Colonic mucosa (tissue), 4 donors: Measurements from ENCODE around the gene PLEKHG5. TPM values are rescaled to one million over a fixed set of nuclear protein-coding genes. Genes with fewer than 3 reads are reported as not detected.
A peak's percentile ranks its signal among the peaks of the same experiment; 100 is the strongest.
"Not testable (repeated sequence)": the region's sequence is repeated elsewhere in the genome, so short reads cannot be mapped to it uniquely, and the experiment has no call there.

Source experiments
- DNase-seq: peaks from one replicate; pipeline ENCODE4 v3.0.0-alpha.2; 2020
- H3K27ac ChIP-seq: fragments of 200-600 bp; one replicate; pipeline ENCODE4 v1.8.0; 2021
- H3K27me3 ChIP-seq: fragments of 200-600 bp; one replicate; pipeline ENCODE4 v1.8.0; 2021
- H3K36me3 ChIP-seq: fragments of 200-600 bp; one replicate; pipeline ENCODE4 v1.8.0; 2021
- H3K4me1 ChIP-seq: fragments of 200-600 bp; one replicate; pipeline ENCODE4 v1.8.0; 2021; ENCODE audit warnings: mild to moderate bottlenecking
- H3K4me3 ChIP-seq: fragments of 200-600 bp; one replicate; pipeline ENCODE4 v1.8.0; 2021
- H3K9ac ChIP-seq, 2 donors: one replicate each; pipeline ENCODE4 v1.7.0; 2013; ENCODE audit warnings: control low read depth in 2 of 2, low read depth in 2 of 2, low read length in 2 of 2
- H3K9me3 ChIP-seq: fragments of 200-600 bp; one replicate; pipeline ENCODE4 v1.8.0; 2021
- intact Hi-C: fragments of 100-400 bp; cut with DNase I; formaldehyde crosslinking; loops from one replicate; pipeline ENCODE4 v1.14.1; 2022
- total RNA-seq, 2 donors: library from RNA; stranded (reverse); fragmentation: NEBNext Ultra II Directional in 1 of 2; extraction: Animal tissue kit (Norgen Biotek cat#: 25700) in 1 of 2; gene quantifications; one replicate each; pipeline ENCODE4 v1.2.1, GENCODE V29; 2021
- TF ChIP-seq, protein P1 (sequence below): fragments of 200-600 bp; IDR thresholded peaks from one replicate; pipeline ENCODE4 v1.8.0; 2022; ENCODE audit warnings: antibody characterized with exemption, mild to moderate bottlenecking
- donor health status: healthy.
- donor health status: DM: no; HTN: no; CAD: no.
- donor health status: DM: no; HTN: no; CAD: no.

Gene PLEKHG5
- total RNA-seq, 2 donors from 2014 or later = 13.9 to 19.6 TPM

DNA sequence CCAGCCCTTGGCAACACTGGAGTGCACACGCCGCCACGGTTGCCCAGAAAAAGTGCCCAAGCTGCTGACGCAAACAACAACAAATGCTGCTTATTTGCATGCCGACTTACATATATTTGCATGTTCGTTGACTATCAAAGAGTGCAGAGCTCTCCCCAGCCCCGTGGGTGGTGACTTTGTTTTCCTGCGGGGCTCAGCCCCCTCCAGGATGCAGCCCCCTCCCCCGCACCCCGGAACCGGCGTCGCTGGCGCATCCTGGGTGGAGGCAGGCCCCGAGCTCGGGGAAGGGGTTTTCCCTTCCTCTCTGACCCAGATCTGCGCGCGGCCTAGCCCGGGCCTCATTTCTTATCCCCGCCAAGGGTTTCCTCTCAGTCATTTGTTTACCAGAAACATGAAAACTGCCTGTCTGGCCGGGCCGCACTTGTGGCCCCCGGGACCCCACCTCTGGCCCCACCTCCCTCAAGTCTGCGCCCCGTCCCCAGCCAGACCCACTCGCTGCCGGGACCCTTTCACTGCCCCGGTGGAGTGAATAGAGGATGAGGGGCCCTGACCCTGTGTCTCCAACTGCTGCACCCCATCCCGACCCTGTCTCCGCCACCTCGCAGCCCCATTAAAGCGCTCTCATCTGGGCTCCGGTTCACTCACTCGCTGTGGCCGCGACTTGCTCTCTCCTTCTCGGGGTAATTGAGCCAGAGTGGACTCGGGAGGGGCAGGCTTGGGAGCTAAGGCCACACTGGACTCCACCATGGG, 31.0 kb downstream of the PLEKHG5 start:
- no peak overlapping the region for H3K27ac ChIP-seq
- H3K4me3 ChIP-seq = peak overlapping the region; percentile 14
- no peak overlapping the region for H3K9ac ChIP-seq
- TF ChIP-seq, protein P1, sequence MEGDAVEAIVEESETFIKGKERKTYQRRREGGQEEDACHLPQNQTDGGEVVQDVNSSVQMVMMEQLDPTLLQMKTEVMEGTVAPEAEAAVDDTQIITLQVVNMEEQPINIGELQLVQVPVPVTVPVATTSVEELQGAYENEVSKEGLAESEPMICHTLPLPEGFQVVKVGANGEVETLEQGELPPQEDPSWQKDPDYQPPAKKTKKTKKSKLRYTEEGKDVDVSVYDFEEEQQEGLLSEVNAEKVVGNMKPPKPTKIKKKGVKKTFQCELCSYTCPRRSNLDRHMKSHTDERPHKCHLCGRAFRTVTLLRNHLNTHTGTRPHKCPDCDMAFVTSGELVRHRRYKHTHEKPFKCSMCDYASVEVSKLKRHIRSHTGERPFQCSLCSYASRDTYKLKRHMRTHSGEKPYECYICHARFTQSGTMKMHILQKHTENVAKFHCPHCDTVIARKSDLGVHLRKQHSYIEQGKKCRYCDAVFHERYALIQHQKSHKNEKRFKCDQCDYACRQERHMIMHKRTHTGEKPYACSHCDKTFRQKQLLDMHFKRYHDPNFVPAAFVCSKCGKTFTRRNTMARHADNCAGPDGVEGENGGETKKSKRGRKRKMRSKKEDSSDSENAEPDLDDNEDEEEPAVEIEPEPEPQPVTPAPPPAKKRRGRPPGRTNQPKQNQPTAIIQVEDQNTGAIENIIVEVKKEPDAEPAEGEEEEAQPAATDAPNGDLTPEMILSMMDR = no peak
- H3K27me3 ChIP-seq = no peaks in the 10 kb centered on the region
- H3K4me1 ChIP-seq = no peaks in the 10 kb centered on the region
- DNase-seq = peak; percentile 34
- no peaks in the 10 kb centered on the region for H3K9me3 ChIP-seq
- no peaks in the 10 kb centered on the region for H3K36me3 ChIP-seq
- intact Hi-C loops = no loop called here

DNA sequence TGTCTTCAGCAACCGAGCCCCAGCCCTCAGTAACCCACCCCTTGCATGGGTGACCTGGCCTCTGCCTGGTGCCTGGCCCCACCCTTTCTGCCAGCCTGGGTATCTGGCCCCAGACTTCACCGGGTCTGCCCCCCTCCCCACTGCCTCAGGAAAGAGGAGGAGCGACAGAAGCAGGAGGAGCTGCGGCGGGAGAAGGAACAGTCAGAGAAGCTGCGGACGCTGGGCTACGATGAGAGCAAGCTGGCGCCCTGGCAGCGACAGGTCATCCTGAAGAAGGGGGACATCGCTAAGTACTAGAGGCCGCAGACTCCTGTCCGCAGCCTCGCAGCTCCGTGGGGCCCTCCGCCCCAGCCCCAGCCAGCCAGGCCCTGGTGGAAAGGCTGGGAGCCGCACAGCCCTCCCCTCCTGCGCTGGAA, 31.6 kb downstream of the PLEKHG5 start:
- Histone ChIP-seq H3K36me3 (no peaks in the 10 kb centered on the region), H3K4me3 (peak overlapping the region; percentile 14), H3K4me1 (no peaks in the 10 kb centered on the region), H3K9me3 (no peaks in the 10 kb centered on the region), H3K27me3 (no peaks in the 10 kb centered on the region), H3K27ac (no peak overlapping the region), H3K9ac (no peak overlapping the region)
- DNase-seq = peak; percentile 18
- intact Hi-C loops = no loop called here
- TF ChIP-seq, protein P1 = no peak

DNA sequence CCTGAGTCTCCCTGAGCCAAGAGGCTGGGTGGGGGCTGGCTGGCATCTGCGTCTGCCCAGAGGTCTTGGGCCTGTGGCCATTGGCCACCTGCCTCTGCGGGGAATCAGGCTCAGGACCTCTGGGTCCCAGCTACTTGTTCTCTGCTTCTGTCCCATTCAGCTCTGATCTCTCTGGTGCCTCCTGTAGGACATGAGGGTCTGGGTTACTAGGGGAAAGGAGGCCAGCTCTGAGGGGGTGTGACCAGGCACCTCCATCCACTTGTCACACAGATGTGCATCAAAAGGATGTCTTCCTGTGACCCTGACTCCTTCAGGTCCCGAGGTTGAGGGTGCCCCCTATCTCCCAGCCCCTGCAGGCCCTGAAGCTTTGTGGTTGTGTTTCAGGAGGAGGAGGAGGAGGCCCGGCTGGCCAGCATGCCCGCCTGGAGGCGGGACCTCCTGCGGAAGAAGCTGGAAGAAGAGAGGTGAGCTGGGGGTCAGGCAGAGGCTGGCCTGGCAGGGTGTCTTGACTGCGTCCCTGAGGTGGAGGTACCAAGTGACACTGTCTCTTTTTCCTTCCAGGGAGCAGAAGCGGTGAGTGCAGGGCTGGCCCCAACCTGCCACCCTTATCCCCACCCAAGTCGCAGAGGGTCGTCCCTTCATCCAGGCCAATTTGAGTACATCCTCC, 34.5 kb downstream of the PLEKHG5 start:
- intact Hi-C loops = no loop called here
- TF ChIP-seq, protein P1 = no peak
- H3K27ac ChIP-seq = no peak overlapping the region
- H3K27me3 ChIP-seq = peaks cover 5% of the 10 kb centered on the region
- H3K36me3 ChIP-seq = no peaks in the 10 kb centered on the region
- no peak for DNase-seq
- no peak overlapping the region for H3K9ac ChIP-seq
- no peaks in the 10 kb centered on the region for H3K9me3 ChIP-seq
- no peaks in the 10 kb centered on the region for H3K4me1 ChIP-seq
- H3K4me3 ChIP-seq = no peak overlapping the region

DNA sequence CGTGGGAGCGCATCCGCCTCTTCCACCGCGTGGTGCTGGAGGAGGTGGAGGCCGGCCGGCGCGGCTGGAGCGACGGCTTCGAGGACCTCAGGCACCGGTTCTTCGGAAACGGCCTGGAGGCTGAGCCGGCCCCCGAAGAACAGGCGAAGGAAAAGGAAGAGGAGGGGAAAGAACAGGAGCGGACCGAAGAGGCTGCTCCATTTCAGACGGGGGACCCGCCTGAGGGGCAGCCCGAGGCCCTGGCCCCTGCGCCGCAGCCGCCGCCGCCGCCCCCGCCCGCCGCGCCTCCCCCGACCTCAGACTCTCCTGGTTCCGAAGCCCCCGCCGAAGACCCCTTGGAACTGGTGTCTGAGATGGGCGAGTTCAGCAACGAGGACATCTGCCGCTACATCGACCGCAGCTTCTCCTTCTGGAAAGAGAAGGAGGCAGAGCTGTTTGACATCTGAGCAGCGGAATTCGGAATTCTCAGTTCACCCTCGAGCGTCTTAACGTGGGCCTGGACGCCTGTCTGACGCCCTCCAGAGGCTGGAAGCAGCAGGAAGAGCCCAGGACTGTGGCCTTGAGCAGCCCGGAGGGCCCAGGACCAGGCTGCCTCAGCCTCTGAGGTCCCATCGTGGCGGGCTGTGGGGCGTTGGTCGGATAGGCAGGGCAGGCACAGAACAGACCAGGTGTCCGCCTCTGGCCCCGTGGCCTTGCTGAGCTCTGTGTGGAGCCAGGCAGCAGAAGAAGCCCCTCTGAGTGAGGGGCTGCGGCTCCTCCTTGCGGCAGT, 35.5 kb downstream of the PLEKHG5 start:
- DNase-seq, H3K9ac ChIP-seq, H3K27me3 ChIP-seq, H3K9me3 ChIP-seq, H3K36me3 ChIP-seq, intact Hi-C loops, H3K27ac ChIP-seq, H3K4me1 ChIP-seq, H3K4me3 ChIP-seq: not testable (repeated sequence)

DNA sequence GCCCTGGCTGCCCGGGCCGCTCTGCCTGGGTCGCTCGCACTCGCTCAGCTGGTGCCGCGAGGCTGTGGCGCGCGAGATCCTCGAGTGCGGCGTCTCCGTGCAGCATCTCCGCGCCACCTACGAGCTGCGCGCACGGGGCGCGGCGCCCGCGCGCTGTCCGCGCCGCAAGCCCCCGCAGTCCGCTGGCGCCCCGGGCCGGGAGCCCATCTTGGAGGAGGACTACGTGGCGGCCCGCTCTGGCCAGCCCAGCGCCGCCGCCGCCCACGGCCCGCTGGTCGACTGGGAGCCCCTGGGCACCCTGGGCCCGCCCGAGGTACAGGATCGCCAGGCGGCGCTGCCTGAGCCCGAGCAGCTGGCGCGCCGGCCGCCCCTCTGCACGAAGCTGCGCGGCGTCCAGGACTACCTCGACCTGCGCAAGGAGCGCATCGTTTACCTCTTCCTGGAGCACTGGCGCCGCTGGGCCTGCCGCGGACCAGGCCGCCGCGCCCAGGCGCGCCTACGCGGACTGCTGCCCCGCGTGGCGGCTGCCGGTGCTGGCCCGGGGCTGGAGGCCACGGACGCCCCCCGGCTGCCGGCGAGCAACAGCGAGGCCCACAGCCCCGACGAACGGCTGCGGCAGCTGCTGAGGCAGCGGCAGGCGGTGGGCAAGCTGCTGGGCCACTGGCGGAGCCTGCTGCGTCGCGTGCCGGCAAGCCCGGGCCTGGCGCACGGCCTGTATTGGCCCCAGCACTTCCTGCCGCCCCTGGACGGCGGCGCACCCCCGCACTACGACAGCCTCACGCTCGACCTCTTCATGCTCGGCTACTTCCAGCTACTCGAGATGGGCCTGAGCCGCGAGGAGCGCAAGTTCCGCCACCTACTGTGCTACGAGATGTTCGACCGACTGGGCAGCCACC, 36.4 kb downstream of the PLEKHG5 start:
- H3K4me3 ChIP-seq = no peak overlapping the region
- intact Hi-C loops = no loop called here
- TF ChIP-seq, protein P1 = no peak
- no peaks in the 10 kb centered on the region for H3K36me3 ChIP-seq
- DNase-seq = no peak
- no peaks in the 10 kb centered on the region for H3K9me3 ChIP-seq
- H3K4me1 ChIP-seq = peaks cover under 1% of the 10 kb centered on the region
- peaks cover 5% of the 10 kb centered on the region for H3K27me3 ChIP-seq
- no peak overlapping the region for H3K9ac ChIP-seq
- no peak overlapping the region for H3K27ac ChIP-seq

DNA sequence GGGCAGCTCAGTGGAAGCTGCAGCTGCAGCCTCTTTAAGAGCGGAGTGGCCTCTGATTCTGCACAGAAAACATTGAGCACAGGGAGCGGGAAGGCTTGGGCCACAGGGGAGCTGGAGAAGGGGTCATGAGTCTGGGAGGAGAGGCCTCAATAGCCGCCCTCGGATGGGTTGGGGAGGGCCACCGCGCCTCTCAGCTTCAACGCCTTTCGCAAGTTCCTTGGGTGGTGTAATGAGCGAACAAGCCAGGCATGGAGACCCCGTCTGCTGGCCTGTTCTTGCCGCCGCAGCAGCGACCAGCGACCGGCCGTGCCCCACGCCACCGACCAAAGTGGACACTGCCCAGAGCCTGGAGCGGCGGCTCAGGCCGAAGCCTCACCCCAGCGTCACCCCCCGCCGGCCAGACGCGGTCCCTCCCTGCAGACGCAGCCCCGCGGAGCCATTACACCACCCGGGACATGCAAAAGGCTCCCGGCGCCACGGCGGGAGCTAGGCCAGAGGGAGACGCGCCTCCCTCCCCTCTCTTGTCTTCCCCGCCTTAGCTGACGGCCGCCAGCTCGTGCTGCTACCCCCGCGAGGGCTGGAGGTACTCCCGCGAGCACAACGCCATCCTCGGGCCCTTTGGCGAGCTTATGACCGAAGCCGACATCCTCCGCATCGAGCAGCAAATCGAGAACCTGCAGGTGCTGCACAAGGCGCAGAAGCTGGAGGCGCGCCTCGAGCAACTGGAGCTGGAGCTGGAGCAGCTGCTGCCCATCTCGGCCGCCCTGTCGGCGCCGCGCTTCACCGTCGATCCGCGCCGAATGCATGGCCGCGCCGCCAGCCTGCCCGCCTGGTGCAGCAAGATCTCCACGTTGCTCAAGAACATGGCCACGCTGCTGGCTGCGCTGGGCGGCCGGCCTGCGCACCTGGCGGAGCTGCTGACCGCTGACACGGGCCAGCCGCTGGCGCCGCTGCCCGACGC, 37.3 kb downstream of the PLEKHG5 start:
- H3K36me3 ChIP-seq, H3K9me3 ChIP-seq, DNase-seq, H3K27me3 ChIP-seq, H3K9ac ChIP-seq, H3K27ac ChIP-seq, H3K4me3 ChIP-seq, H3K4me1 ChIP-seq, intact Hi-C loops: not testable (repeated sequence)
